ENCODE measurements around the gene PRDX4. TPM values are rescaled to one million over a fixed set of nuclear protein-coding genes. Genes with fewer than 3 reads are reported as not detected.

PRDX4 gene
- total and polyA plus RNA-seq, 2 donors from 2014 or later: 58.3 to 77.7 TPM

DNA sequence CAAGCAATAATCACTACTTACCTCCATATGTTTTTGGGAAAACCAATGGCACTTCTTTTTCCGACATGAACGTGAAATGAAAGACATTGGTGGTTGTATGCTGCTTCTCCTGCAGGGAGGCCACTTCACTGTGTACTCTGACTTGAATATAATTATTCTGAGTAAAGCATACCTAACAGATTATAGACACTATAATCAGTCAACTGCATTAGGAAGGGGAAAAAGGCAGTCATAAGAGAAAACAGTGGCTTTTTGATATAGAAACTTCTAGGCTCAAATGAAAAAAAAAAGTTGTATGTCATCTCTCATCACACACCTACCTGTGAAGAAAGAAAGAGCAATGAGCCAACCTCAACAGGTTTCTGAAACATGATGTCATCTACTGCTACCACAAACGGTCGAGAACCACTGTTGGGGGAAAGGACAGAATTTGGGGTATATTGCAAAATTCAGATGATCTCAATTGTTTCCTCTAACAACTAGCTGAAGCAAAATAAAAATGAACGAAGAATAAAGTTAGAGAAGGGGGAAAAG, 37.4 kb downstream of the PRDX4 start:
- TF ChIP-seq, protein P1, sequence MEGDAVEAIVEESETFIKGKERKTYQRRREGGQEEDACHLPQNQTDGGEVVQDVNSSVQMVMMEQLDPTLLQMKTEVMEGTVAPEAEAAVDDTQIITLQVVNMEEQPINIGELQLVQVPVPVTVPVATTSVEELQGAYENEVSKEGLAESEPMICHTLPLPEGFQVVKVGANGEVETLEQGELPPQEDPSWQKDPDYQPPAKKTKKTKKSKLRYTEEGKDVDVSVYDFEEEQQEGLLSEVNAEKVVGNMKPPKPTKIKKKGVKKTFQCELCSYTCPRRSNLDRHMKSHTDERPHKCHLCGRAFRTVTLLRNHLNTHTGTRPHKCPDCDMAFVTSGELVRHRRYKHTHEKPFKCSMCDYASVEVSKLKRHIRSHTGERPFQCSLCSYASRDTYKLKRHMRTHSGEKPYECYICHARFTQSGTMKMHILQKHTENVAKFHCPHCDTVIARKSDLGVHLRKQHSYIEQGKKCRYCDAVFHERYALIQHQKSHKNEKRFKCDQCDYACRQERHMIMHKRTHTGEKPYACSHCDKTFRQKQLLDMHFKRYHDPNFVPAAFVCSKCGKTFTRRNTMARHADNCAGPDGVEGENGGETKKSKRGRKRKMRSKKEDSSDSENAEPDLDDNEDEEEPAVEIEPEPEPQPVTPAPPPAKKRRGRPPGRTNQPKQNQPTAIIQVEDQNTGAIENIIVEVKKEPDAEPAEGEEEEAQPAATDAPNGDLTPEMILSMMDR (IDR thresholded peaks at IDR 0.05; ENCODE audit: borderline replicate concordance, extremely low read depth, insufficient read depth): no peak
- peaks cover 0 to 12% (median 7%) of the 10 kb centered on the region in 3 donors for H3K36me3 ChIP-seq (ENCODE audit: control insufficient read depth in 2 of 3, insufficient read depth in 3 of 3, low read length in 3 of 3)
- intact Hi-C loops (cut with DNase I): loop anchor here (10.0 kb wide), 1 partner anchor 200 kb away; the partner anchor contains the start of genes APOO and CXorf58

DNA sequence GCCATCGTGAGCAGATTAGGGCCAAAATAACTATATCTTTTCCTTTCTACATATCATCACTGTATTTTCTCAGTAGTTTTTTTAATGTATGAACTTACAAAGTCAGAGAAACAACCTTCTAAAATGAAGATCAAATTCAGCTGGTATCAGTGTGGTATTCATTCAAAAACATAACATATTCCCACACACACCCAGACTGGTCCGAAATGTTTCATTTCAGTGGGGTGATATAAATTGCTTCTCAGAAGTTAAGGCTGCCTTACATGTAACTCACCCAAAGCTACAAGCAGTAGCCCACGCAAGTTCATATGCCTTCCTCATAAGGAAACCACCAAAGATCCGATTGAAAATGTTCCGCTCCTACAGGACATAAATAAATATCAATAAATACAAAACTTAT, 37.9 kb downstream of the PRDX4 start:
- Histone ChIP-seq H3K4me1 (ENCODE audit: control insufficient read depth in 2 of 3, insufficient read depth in 2 of 3, low read depth in 1 of 3, low read length in 3 of 3) (no peaks in the 10 kb centered on the region), H3K27me3 (ENCODE audit: control insufficient read depth, insufficient read depth, low read length) (no peaks in the 10 kb centered on the region), H3K9me3 (ENCODE audit: control insufficient read depth in 2 of 3, insufficient read depth in 1 of 3, low read length in 3 of 3) (no peaks in the 10 kb centered on the region), H3K9ac (ENCODE audit: low read length in 3 of 3) (no peak overlapping the region), H3K36me3 (ENCODE audit: control insufficient read depth in 2 of 3, insufficient read depth in 3 of 3, low read length in 3 of 3) (peaks cover 0 to 12% (median 7%) of the 10 kb centered on the region in 3 donors), H3K4me3 (ENCODE audit: low read length in 3 of 3) (no peak overlapping the region), H3K27ac (ENCODE audit: low read depth in 2 of 2, low read length in 2 of 2) (no peak overlapping the region)
- intact Hi-C loops (cut with DNase I): loop anchor here (10.0 kb wide), 1 partner anchor 200 kb away; the partner anchor contains the start of genes APOO and CXorf58
- no peak for FAIRE-seq
- TF ChIP-seq, protein P1 (IDR thresholded peaks at IDR 0.05; ENCODE audit: borderline replicate concordance, extremely low read depth, insufficient read depth): no peak
- DNase-seq: no peak

More for the DNA sequence above, 37.4 kb downstream of the PRDX4 start:
- no peak overlapping the region for H3K27ac ChIP-seq (ENCODE audit: low read depth in 2 of 2, low read length in 2 of 2)
- H3K4me3 ChIP-seq (ENCODE audit: low read length in 3 of 3): no peak overlapping the region
- no peak for DNase-seq
- no peak overlapping the region for H3K9ac ChIP-seq (ENCODE audit: low read length in 3 of 3)
- H3K4me1 ChIP-seq (ENCODE audit: control insufficient read depth in 2 of 3, insufficient read depth in 2 of 3, low read depth in 1 of 3, low read length in 3 of 3): no peaks in the 10 kb centered on the region
- no peak for FAIRE-seq
- H3K9me3 ChIP-seq (ENCODE audit: control insufficient read depth in 2 of 3, insufficient read depth in 1 of 3, low read length in 3 of 3): no peaks in the 10 kb centered on the region
- H3K27me3 ChIP-seq (ENCODE audit: control insufficient read depth, insufficient read depth, low read length): no peaks in the 10 kb centered on the region

DNA sequence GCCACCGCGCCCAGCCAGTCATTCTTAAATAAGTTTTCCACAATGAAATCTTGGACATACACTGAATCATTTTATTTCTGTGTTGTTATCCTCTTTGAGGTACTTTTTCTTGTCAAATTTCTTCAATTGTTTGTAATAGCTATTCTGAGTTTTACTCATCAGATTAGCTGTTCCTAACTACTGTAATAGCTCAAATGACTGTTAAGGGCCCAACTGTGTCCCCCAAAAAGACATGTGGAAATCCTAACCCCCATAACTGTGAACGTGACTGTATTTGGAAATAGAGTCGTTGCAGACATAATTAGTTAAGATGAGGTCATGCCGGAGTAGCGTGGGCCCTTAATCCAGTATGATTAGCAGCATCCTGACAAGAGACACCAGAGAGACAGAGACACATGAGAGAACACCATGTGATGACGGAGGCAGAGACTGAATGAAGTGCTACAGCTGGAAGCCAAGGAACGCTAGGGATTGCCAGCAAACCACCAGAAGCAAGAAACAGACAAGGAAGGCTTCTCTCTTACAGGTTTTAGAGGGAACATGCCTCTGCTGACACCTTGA, 52.9 kb downstream of the PRDX4 start:
- Histone ChIP-seq H3K4me3 (ENCODE audit: low read length in 3 of 3) (no peak overlapping the region), H3K27me3 (ENCODE audit: control insufficient read depth, insufficient read depth, low read length) (no peaks in the 10 kb centered on the region), H3K36me3 (ENCODE audit: control insufficient read depth in 2 of 3, insufficient read depth in 3 of 3, low read length in 3 of 3) (peaks cover 0 to 5% (median 3%) of the 10 kb centered on the region in 3 donors), H3K4me1 (ENCODE audit: control insufficient read depth in 2 of 3, insufficient read depth in 2 of 3, low read depth in 1 of 3, low read length in 3 of 3) (no peaks in the 10 kb centered on the region), H3K9me3 (ENCODE audit: control insufficient read depth in 2 of 3, insufficient read depth in 1 of 3, low read length in 3 of 3) (no peaks in the 10 kb centered on the region), H3K9ac (ENCODE audit: low read length in 3 of 3) (no peak overlapping the region), H3K27ac (ENCODE audit: low read depth in 2 of 2, low read length in 2 of 2) (no peak overlapping the region)
- no peak for FAIRE-seq
- TF ChIP-seq, protein P1 (IDR thresholded peaks at IDR 0.05; ENCODE audit: borderline replicate concordance, extremely low read depth, insufficient read depth): no peak
- intact Hi-C loops (cut with DNase I): no loop called here
- no peak for DNase-seq
